ENCODE results near the gene CDC42BPB.

Gene CDC42BPB

DNA sequence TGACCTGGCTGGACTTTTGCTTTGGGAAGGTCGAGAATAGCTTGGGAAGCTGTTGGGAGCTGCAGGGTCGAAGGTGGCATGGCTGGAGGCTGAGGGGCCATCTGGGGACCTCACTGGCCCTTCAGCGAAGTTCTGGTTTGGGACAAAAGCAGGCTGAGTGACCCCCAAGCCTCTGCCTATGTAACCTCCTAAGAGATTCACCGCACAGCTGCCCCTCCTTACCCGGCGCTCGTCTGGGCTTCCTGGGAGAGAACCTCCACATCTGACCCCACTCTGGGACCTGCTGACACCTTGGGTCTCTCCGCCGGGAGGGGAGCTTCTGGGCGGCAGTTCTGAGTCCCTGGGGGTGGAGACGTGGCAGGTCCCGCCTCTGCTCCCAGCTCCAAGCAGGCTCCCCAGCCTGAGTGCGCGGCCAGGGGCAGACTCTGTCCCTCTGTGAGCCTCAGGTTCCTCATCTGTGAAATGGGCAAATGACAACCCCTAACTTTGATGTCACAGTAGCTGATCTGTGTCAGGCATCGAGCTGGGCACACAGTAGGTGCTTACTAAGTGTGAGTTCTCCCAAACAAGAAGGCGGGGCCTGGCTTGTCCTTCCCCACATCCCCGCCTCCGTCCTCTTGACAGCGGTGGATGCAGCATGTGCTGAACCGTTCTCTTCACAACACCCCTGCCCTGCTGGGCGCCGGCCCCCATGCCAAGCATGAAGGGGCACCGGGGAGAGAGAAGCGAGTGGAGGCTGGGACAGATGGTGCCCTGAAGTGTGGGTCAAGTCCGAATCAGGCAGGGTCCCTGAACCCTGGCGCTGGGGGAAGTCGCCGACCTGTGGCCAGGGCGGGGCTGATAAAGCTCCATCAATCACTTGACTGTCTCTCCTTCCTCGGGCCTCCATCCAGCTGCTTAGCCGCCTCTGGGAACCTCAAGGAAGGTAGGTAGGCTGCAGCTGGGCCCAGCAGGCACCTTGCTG is 40.9 kb upstream of the CDC42BPB start:
- TF ChIP-seq, protein P1, sequence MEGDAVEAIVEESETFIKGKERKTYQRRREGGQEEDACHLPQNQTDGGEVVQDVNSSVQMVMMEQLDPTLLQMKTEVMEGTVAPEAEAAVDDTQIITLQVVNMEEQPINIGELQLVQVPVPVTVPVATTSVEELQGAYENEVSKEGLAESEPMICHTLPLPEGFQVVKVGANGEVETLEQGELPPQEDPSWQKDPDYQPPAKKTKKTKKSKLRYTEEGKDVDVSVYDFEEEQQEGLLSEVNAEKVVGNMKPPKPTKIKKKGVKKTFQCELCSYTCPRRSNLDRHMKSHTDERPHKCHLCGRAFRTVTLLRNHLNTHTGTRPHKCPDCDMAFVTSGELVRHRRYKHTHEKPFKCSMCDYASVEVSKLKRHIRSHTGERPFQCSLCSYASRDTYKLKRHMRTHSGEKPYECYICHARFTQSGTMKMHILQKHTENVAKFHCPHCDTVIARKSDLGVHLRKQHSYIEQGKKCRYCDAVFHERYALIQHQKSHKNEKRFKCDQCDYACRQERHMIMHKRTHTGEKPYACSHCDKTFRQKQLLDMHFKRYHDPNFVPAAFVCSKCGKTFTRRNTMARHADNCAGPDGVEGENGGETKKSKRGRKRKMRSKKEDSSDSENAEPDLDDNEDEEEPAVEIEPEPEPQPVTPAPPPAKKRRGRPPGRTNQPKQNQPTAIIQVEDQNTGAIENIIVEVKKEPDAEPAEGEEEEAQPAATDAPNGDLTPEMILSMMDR (IDR thresholded peaks at IDR 0.05; ENCODE audit: insufficient read depth, low read depth, low read length, missing control alignments), result no peak
- H3K4me3 ChIP-seq (ENCODE audit: low read length), result no peak overlapping the region
- no peak for DNase-seq (ENCODE audit: low read depth)

DNA sequence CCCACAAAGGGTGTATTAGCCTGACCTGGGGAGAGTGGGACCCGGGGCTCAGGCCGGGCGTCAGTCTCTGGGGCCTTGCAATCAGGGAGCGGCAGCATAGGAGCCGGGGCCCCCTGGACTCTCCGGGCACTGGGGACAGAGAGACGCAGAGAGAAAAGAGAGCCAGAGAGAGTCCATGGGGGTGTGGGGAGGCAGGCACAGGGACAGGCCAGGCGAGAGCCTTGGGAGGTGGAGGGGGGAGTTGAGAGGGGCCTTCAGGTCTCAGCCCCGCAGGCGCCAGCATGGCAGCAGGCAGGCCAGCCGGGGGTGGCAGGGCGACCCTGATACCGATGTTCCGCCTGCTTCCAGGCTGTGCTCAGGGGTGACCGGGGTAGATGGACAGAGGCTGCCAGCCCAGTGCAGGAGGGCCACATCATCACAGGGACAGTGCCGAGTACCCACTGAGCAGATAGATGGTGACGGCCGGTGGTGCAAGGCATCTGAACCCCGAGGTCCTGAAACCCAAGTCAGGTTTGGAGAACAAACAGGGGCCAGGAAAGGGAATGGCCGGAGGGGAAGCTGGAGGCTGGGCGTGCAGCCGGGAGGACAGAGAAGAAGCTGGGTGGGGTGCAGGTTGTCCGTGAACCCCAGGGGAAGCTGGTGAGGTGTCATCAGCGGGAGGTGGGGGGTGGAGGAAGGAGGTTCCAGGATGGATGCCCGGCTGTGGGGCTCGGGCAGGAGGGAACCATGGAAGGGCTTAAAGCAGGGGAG is 40.1 kb upstream of the CDC42BPB start:
- DNase-seq (ENCODE audit: low read depth), result no peak
- H3K4me3 ChIP-seq (ENCODE audit: low read length), result no peak overlapping the region
- TF ChIP-seq, protein P1 (IDR thresholded peaks at IDR 0.05; ENCODE audit: insufficient read depth, low read depth, low read length, missing control alignments), result no peak

DNA sequence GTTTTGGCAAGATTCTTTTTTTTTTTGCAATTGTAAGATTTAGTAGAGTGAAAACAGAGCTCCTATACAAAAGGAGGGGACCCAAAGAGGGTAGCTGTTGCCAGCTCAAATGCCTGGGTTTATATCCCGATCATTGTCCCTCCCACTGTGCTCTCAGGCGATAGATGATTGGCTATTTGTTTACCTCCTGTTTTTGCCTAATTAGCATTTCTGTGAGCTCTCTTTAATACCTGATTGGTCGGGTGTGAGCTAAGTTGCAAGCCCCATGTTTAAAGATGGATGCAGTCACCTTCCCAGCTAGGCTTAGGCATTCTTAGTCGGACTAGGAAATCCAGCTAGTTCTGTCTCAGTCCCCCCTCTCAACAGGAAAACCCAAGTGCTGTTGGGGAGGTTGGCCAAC is 39.0 kb upstream of the CDC42BPB start:
- DNase-seq (ENCODE audit: low read depth), result no peak
- no peak overlapping the region for H3K4me3 ChIP-seq (ENCODE audit: low read length)
- TF ChIP-seq, protein P1 (IDR thresholded peaks at IDR 0.05; ENCODE audit: insufficient read depth, low read depth, low read length, missing control alignments), result no peak

DNA sequence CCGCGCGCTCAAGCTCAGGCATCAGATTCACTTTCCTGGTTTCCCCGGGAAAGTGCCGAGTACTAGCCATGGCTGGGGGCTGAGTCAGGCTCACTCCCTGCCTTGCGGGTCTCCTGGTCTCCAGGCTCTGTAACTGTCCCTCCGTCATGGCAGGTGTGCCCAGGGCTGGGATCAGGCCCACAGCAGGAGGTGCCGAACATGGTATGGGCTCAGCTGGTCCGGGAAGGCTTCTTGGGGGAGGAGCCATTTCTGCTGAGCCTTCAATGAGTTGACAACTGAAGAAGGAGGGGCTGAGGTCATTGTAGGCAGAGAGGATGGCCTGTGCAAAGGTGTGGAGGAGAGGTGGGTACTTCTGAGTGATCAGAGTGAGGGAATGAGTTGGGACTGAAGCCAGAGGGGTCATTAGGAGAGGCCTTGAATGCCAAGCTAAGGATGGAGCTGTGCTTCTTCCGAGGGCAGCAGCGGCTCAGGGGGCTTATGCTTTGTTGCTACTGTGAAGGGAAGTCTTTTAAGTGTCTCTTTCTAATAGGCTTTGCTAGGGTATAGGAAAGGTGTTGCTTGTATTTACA is 37.9 kb upstream of the CDC42BPB start:
- DNase-seq (ENCODE audit: low read depth), result no peak
- no peak overlapping the region for H3K4me3 ChIP-seq (ENCODE audit: low read length)
- TF ChIP-seq, protein P1 (IDR thresholded peaks at IDR 0.05; ENCODE audit: insufficient read depth, low read depth, low read length, missing control alignments), result no peak

DNA sequence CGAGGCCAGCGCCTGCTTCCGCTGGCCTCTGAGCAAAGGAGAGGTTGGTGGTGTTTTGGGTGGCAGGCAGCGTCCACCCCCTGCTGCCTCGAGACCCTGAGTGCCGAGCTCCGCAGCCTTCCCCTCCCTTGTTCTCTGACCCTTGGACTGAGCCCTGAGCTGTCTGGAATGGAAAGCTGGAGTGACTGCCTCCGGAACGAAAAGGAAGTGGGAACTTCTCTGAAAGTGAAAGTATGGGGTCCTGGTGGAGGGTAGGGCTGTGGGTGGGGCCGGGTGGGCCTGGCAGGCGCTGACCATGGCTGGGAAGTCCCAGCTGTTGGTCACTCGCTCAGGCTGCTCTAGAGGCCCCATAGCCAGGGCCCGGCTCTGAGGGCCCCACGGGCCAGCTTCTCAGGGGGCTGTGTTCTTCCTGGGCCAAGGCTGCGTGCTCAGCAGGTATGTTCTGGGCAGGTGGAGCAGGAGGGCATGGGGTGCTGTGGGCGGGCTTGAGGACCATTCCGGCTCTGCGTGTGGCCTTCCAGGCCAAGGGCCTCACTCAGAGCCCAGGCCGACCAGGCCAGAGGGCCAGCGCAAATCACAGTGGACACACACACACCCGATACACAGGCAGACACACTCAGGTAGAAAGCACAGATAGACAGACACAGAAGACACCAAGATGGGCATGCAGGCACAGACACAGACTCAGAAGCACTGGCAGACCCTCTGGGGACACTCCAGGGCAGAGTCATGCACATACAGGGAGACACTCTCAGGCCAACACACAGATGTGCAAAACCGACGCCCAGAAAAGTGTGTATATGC is 37.3 kb upstream of the CDC42BPB start, which contains the start of gene EXOC3L4:
EXOC3L4 (plus strand) TSS at position 320 of the 804 bp plus-strand sequence. CDS start 5,495 bp downstream, outside the sequence.
- TF ChIP-seq, protein P1 (IDR thresholded peaks at IDR 0.05; ENCODE audit: insufficient read depth, low read depth, low read length, missing control alignments), result no peak
- H3K4me3 ChIP-seq (ENCODE audit: low read length), result no peak within 1 kb of the TSS

DNA sequence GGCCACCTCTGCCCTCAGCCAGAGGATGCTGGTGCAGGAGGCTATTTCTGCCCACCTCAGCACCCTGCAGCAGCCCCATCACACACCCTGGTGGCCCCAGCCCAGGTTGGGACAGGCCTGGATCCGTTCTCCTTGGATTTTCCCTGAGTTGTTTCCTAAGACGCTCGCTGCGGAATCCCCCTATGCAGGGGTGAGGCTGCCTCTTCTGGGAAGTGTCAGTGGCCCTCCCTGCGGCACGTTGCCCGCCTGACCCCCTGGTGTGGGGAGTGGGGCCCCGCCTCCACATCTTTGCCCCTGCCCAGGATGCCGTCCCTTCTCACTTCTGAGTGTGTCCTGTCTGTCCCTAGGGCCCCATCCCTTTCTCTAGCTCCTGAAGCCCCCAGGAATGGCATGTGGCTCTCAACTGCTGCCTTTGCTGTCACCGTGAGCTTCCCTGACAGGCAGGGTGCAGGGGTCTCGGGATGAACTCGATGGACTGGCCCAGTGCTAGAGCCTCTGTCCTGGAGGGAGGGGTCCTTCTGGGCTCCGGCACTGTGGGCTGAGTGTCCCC is 36.6 kb upstream of the CDC42BPB start:
- DNase-seq (ENCODE audit: low read depth), result peak; percentile 15
- TF ChIP-seq, protein P1 (IDR thresholded peaks at IDR 0.05; ENCODE audit: insufficient read depth, low read depth, low read length, missing control alignments), result no peak
- no peak overlapping the region for H3K4me3 ChIP-seq (ENCODE audit: low read length)

More for the DNA sequence above, 37.3 kb upstream of the CDC42BPB start, which contains the start of gene EXOC3L4:
- DNase-seq (ENCODE audit: low read depth), result no peak
